Panc1 (cell line): Measurements from ENCODE around the gene ADARB2. TPM values are rescaled to one million over a fixed set of nuclear protein-coding genes. Genes with fewer than 3 reads are reported as not detected.

Experiments used
- ATAC-seq: fragments of 200-7000 bp; cut with Tn5 transposase; 2 replicates; pipeline ENCODE4 v1.9.1; 2020; ENCODE audit warnings: mild to moderate bottlenecking, moderate library complexity
- BruUV-seq: library from RNA; stranded (reverse); fragments of 400-500 nt; replicated peaks from 2 replicates; lab custom pipeline; 2021; lab: Mats Ljungman, UMichigan
- CTCF ChIA-PET: fragments of 300-600 bp; sonication (Branson Sonifier 250); formaldehyde crosslinking; loops from one replicate; lab custom pipeline; 2022; ENCODE audit warnings: antibody characterized with exemption; lab: Charles Lee
- POLR2A ChIA-PET: fragments of 300-600 bp; sonication (Branson Sonifier 250); formaldehyde crosslinking; loops from one replicate; lab custom pipeline; 2022; ENCODE audit warnings: antibody characterized with exemption; lab: Charles Lee
- DNase-seq: peaks from one replicate; pipeline ENCODE4 v3.0.0-alpha.2; 2010; ENCODE audit warnings: low read depth, low spot score
- H3K27ac ChIP-seq: 2 replicates; pipeline ENCODE4 v1.5.1; 2011; ENCODE audit warnings: mild to moderate bottlenecking, low read length, inconsistent platforms
- H3K27me3 ChIP-seq: fragments of 200-500 bp; sonication (Bioruptor generic); 2 replicates; pipeline ENCODE4 v1.6.0; 2014; ENCODE audit warnings: low read length, inconsistent platforms; ENCODE audit not compliant: control insufficient read depth, insufficient read depth
- H3K36me3 ChIP-seq: fragments of 200-500 bp; sonication (Bioruptor generic); 2 replicates; pipeline ENCODE4 v1.5.1; 2014; ENCODE audit warnings: inconsistent platforms, mild to moderate bottlenecking, low read length, moderate library complexity; ENCODE audit not compliant: control insufficient read depth, insufficient read depth
- H3K4me1 ChIP-seq: 2 replicates; pipeline ENCODE4 v1.5.1; 2011; ENCODE audit warnings: inconsistent platforms, mild to moderate bottlenecking, low read length, moderate library complexity; ENCODE audit not compliant: control insufficient read depth, insufficient read depth
- H3K4me3 ChIP-seq, 2 experiments: 2 replicates each; pipeline ENCODE4 v1.5.1; 2011 to 2012; ENCODE audit warnings: low read depth in 2 of 2, low read length in 2 of 2, mild to moderate bottlenecking in 2 of 2, inconsistent platforms in 1 of 2, moderate library complexity in 1 of 2
- H3K9me3 ChIP-seq: fragments of 200-500 bp; sonication (Bioruptor generic); 2 replicates; pipeline ENCODE4 v1.5.1; 2014; ENCODE audit warnings: low read depth, mild to moderate bottlenecking, inconsistent platforms, low read length, moderate library complexity; ENCODE audit not compliant: control insufficient read depth, insufficient read depth
- CTCF ChIP-seq: fragments of 450-650 bp; IDR thresholded peaks from 2 replicates; pipeline ENCODE4 v1.5.1; 2017; ENCODE audit warnings: mild to moderate bottlenecking
- POLR2AphosphoS5 ChIP-seq: IDR thresholded peaks from 2 replicates; pipeline ENCODE4 v1.6.1; 2012; ENCODE audit warnings: mild to moderate bottlenecking, low read depth, low read length, moderate library complexity
- REST ChIP-seq, 2 experiments: IDR thresholded peaks; 2 replicates each; pipeline ENCODE4 v1.6.1; 2011 to 2012; ENCODE audit warnings: low read depth in 2 of 2, control low read depth in 1 of 2, low read length in 1 of 2, mild to moderate bottlenecking in 1 of 2, moderate library complexity in 1 of 2; ENCODE audit not compliant: insufficient read depth in 1 of 2
- SIN3A ChIP-seq: IDR thresholded peaks from 2 replicates; pipeline ENCODE4 v1.6.1; 2012; ENCODE audit warnings: low read depth, mild to moderate bottlenecking, low read length, moderate library complexity, borderline replicate concordance; ENCODE audit not compliant: insufficient read depth
- TCF7L2 ChIP-seq: IDR thresholded peaks from 2 replicates; pipeline ENCODE4 v1.6.1; 2011; ENCODE audit warnings: mild to moderate bottlenecking, low read depth, low read length, inconsistent platforms
- in situ Hi-C: cut with HindIII; loops from 2 replicates; pipeline ENCODE4 v1.10.0; 2016; ENCODE audit warnings: low sequenced_read_pairs, low pct_unique_long_range_greater_than_20kb
- intact Hi-C: fragments of 100-400 bp; cut with micrococcal nuclease; formaldehyde crosslinking; loops from one replicate; pipeline ENCODE4 v1.10.0; 2022; ENCODE audit not compliant: unreplicated experiment
- total RNA-seq: library from RNA; stranded (reverse); gene quantifications from one replicate; pipeline ENCODE4 v1.2.1, GENCODE V29; 2021; ENCODE audit not compliant: unreplicated experiment

Gene ADARB2
- total RNA-seq, 1 experiment from 2014 or later: 0.31 TPM

- no peak overlapping the region for H3K27ac ChIP-seq
- no peak for ATAC-seq
- POLR2A ChIA-PET: no interaction called here
- BruUV-seq: no TSS peak
- H3K27me3 ChIP-seq: no peaks in the 10 kb centered on the region
- H3K36me3 ChIP-seq: no peaks in the 10 kb centered on the region
- no peaks in the 10 kb centered on the region for H3K9me3 ChIP-seq
- CTCF ChIA-PET: no interaction called here
- no peak for TF ChIP-seq CTCF
- no peak for TF ChIP-seq SIN3A
- TF ChIP-seq POLR2AphosphoS5: no peak
- no peak for TF ChIP-seq TCF7L2
- TF ChIP-seq REST (IDR thresholded peaks at IDR 0.05; ENCODE audit: insufficient read depth in 1 of 2, low read depth in 2 of 2, low read length in 1 of 2): no peak
- no peak for DNase-seq
- H3K4me1 ChIP-seq: no peaks in the 10 kb centered on the region
- intact Hi-C loops (no loop called here), in situ Hi-C loops (no loop called here)
- H3K4me3 ChIP-seq: no peak overlapping the region
These were observed 373.7 kb downstream of the ADARB2 start for GRCh38 chr10:1363446-1364121.

- no peak for ATAC-seq
- H3K27me3 ChIP-seq: no peaks in the 10 kb centered on the region
- no peaks in the 10 kb centered on the region for H3K36me3 ChIP-seq
- POLR2A ChIA-PET: no interaction called here
- no peaks in the 10 kb centered on the region for H3K9me3 ChIP-seq
- no peaks in the 10 kb centered on the region for H3K4me1 ChIP-seq
- H3K4me3 ChIP-seq: no peak overlapping the region
- BruUV-seq: no TSS peak
- no peak overlapping the region for H3K27ac ChIP-seq
- intact Hi-C loops (no loop called here), in situ Hi-C loops (no loop called here)
- no peak for TF ChIP-seq TCF7L2
- TF ChIP-seq SIN3A: no peak
- TF ChIP-seq REST (IDR thresholded peaks at IDR 0.05; ENCODE audit: insufficient read depth in 1 of 2, low read depth in 2 of 2, low read length in 1 of 2): no peak
- TF ChIP-seq CTCF: no peak
- TF ChIP-seq POLR2AphosphoS5: no peak
- CTCF ChIA-PET: no interaction called here
- no peak for DNase-seq
These were observed 374.5 kb downstream of the ADARB2 start for GRCh38 chr10:1362589-1363445.
